Immature natural killer cell (primary cell): Measurements from ENCODE around the gene UBE2E2. TPM values are rescaled to one million over a fixed set of nuclear protein-coding genes. Genes with fewer than 3 reads are reported as not detected.

ENCODE experiments used
- DNase-seq, 3 donors: peaks; one replicate each; pipeline ENCODE4 v3.0.0; 2022; ENCODE audit warnings: mixed read lengths in 1 of 3
- H3K27ac Mint-ChIP-seq, 6 donors: one replicate each; pipeline ENCODE4 v1.8.0; 2020; ENCODE audit warnings: mixed read lengths in 6 of 6, mild to moderate bottlenecking in 5 of 6, inconsistent platforms in 4 of 6, moderate library complexity in 3 of 6
- H3K27me3 Mint-ChIP-seq, 3 donors: one replicate each; pipeline ENCODE4 v1.8.0; 2020 to 2021; ENCODE audit warnings: low read depth in 3 of 3, mild to moderate bottlenecking in 3 of 3, mixed read lengths in 3 of 3, moderate library complexity in 3 of 3, inconsistent platforms in 1 of 3
- H3K36me3 Mint-ChIP-seq, 3 donors: one replicate each; pipeline ENCODE4 v1.8.0; 2020; ENCODE audit warnings: mixed read lengths in 3 of 3, inconsistent platforms in 2 of 3, mild to moderate bottlenecking in 2 of 3
- H3K4me1 Mint-ChIP-seq, 2 donors: one replicate each; pipeline ENCODE4 v1.8.0; 2020; ENCODE audit warnings: inconsistent platforms in 2 of 2, mild to moderate bottlenecking in 2 of 2, mixed read lengths in 2 of 2, moderate library complexity in 1 of 2
- H3K4me3 Mint-ChIP-seq, 5 donors: one replicate each; pipeline ENCODE4 v1.8.0; 2020; ENCODE audit warnings: mild to moderate bottlenecking in 5 of 5, mixed read lengths in 5 of 5, inconsistent platforms in 3 of 5, moderate library complexity in 3 of 5
- H3K9me3 Mint-ChIP-seq, 6 donors: one replicate each; pipeline ENCODE4 v1.8.0; 2020; ENCODE audit warnings: mild to moderate bottlenecking in 6 of 6, mixed read lengths in 6 of 6, inconsistent platforms in 4 of 6, moderate library complexity in 3 of 6
- polyA plus RNA-seq, 3 donors: library from polyadenylated mRNA; unstranded; fragments of 300-500 nt; fragmentation: Illumina TruSeq; gene quantifications; one replicate each; pipeline ENCODE4 v1.2.3, GENCODE V29; 2021

UBE2E2 gene
- polyA plus RNA-seq, 3 donors from 2014 or later = 1.8 to 12.9 (median 5.0) TPM

DNA sequence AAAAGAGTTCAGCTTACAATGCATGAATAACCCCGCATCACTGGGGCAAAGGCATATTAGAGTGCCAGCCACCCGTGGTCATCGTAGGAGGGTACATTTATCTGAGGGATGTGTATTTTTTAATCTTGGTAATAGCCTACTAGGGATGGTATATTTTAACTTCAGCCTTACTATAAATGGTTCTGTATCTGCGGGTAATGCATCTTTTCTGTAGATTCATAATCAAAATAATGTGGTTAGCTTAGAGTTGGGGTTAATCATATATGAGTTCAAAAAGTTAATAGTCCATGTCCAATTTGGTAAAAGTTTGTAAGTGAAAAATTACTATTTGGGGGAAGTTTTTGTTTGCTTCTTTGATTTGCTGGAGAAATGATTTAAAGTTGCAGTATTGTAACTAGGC lies 339.0 kb downstream of the UBE2E2 start:
- DNase-seq = no peak
- H3K27me3 Mint-ChIP-seq = peaks cover 0 to 9% (median 0%) of the 10 kb centered on the region in 3 donors
- H3K36me3 Mint-ChIP-seq = no peaks in the 10 kb centered on the region
- H3K9me3 Mint-ChIP-seq = no peaks in the 10 kb centered on the region
- H3K4me3 Mint-ChIP-seq = no peak overlapping the region
- no peaks in the 10 kb centered on the region for H3K4me1 Mint-ChIP-seq
- H3K27ac Mint-ChIP-seq = no peak overlapping the region

DNA sequence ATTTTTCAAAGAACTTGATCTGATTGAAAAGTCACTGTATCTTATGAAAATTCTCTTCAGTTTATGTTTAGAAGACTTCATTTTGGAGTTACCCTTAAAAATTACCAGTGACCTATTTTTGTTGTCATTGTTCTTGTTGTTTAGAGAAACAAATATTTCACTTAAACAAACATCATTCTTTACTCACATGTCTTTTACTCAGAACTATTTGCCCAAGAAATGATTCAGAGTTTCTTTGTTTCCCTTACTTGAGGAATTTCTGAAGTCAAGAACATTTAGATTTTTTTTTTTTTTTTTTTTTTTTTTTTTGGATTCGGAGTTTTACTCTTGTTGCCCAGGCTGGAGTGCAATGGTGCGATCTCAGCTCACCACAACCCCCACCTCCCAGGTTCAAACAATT lies 343.1 kb downstream of the UBE2E2 start:
- Mint-ChIP-seq H3K4me3 (no peak overlapping the region), H3K27me3 (peaks cover 0 to 5% (median 0%) of the 10 kb centered on the region in 3 donors), H3K4me1 (no peaks in the 10 kb centered on the region), H3K27ac (no peak overlapping the region), H3K9me3 (no peaks in the 10 kb centered on the region), H3K36me3 (no peaks in the 10 kb centered on the region)
- DNase-seq = no peak

- DNase-seq = no peak
- H3K4me3 Mint-ChIP-seq = no peak overlapping the region
- H3K9me3 Mint-ChIP-seq = peaks cover 0 to 3% (median 0%) of the 10 kb centered on the region in 6 donors
- H3K27me3 Mint-ChIP-seq = peaks cover 2% of the 10 kb centered on the region in 3 donors
- no peaks in the 10 kb centered on the region for H3K4me1 Mint-ChIP-seq
- no peaks in the 10 kb centered on the region for H3K36me3 Mint-ChIP-seq
- no peak overlapping the region for H3K27ac Mint-ChIP-seq
These were observed 345.0 kb downstream of the UBE2E2 start for GRCh38 chr3:23547905-23548650.

DNA sequence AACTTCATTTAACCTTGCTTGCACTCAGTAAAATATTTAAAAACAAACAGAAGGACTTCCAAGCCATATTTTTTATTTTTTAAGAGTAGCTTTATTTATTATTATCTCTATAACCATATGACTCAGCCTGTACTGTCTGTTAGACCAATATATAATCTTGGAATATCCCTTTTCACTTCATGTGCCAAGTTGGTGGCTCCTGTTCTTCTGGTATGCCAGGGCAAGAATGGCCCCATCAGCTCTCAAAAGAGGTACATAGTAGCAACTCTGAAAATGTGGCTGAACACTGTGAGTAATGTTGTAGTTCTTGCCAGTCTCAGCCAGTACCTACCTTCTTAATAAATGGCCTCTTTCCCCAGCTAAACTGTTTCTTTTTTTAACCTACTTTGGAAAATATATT lies 345.6 kb downstream of the UBE2E2 start:
- H3K4me3 Mint-ChIP-seq = no peak overlapping the region
- H3K27ac Mint-ChIP-seq = no peak overlapping the region
- H3K36me3 Mint-ChIP-seq = no peaks in the 10 kb centered on the region
- H3K9me3 Mint-ChIP-seq = peaks cover 0 to 3% (median 0%) of the 10 kb centered on the region in 6 donors
- no peak for DNase-seq
- peaks cover 0 to 2% (median 2%) of the 10 kb centered on the region in 3 donors for H3K27me3 Mint-ChIP-seq
- no peaks in the 10 kb centered on the region for H3K4me1 Mint-ChIP-seq

DNA sequence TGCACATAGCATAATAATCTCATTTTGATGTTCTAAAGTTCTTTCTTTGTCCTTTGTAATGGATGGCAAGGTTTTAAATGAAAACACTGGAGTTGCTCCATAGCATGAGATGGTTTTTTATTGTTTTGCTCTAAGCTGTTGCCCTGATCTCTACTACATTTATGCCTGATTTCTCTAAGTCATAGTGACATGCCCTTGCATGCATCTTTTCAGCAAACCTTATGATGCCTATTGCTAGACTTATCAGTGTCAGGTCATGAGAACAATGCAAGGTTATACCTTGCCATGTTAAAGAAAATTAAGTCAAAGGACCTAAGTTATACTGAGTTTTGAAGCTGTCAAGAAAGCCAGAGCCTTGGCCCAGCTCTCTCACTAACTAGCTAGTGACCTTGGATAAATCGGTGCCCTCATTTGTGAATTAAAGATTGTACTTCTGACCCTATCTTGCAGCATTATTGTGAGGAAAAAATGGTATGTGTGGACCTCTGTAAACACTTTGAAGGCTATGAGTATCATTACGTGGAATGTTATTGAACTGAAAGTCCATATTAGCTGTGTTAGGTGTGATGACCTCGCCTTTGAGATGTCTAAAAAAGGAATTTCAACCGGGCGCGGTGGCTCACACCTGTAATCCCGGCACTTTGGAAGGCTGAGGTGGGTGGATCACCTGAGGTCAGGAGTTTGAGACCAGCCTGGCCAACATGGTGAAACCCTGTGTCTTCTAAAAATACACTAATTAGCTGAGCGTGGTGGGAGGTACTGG lies 346.2 kb downstream of the UBE2E2 start:
- Mint-ChIP-seq H3K4me3 (no peak overlapping the region), H3K27me3 (peaks cover 0 to 5% (median 2%) of the 10 kb centered on the region in 3 donors), H3K4me1 (no peaks in the 10 kb centered on the region), H3K27ac (no peak overlapping the region), H3K9me3 (peaks cover 0 to 3% (median 0%) of the 10 kb centered on the region in 6 donors), H3K36me3 (no peaks in the 10 kb centered on the region)
- no peak for DNase-seq

GRCh38 chr3:23550402-23550801 lies 347.3 kb downstream of the UBE2E2 start:
- Mint-ChIP-seq H3K36me3 (no peaks in the 10 kb centered on the region), H3K4me1 (no peaks in the 10 kb centered on the region), H3K27me3 (peaks cover 0 to 7% (median 2%) of the 10 kb centered on the region in 3 donors), H3K4me3 (no peak overlapping the region), H3K27ac (no peak overlapping the region), H3K9me3 (peaks cover 0 to 3% (median 0%) of the 10 kb centered on the region in 6 donors)
- no peak for DNase-seq

DNA sequence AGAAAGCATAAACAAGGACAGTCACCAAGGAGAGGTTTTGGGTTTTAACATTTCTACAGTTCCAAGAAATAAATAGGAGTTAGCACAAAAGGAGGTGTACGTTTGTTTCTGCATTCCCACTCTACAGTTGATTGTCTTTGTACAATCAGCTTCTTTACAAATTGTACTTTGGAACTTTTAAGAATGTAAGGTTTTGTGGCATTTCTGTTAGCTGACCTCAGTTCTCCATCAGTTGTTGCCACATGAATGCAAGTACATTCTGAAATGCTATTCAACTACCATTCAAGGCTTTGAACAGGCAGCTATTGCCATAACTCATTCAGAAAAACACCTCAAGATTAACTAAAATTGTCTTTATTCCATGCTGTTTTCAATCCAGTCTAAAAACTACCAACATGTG lies 349.4 kb downstream of the UBE2E2 start:
- Mint-ChIP-seq H3K4me1 (no peaks in the 10 kb centered on the region), H3K36me3 (no peaks in the 10 kb centered on the region), H3K9me3 (peaks cover 0 to 3% (median 0%) of the 10 kb centered on the region in 6 donors), H3K4me3 (no peak overlapping the region), H3K27me3 (peaks cover 2 to 7% (median 2%) of the 10 kb centered on the region in 3 donors), H3K27ac (no peak overlapping the region)
- DNase-seq = no peak

- Mint-ChIP-seq H3K4me3 (no peak overlapping the region), H3K27ac (no peak overlapping the region), H3K27me3 (peaks cover 2 to 7% (median 2%) of the 10 kb centered on the region in 3 donors), H3K9me3 (peaks cover 0 to 3% (median 0%) of the 10 kb centered on the region in 6 donors), H3K4me1 (no peaks in the 10 kb centered on the region), H3K36me3 (no peaks in the 10 kb centered on the region)
- DNase-seq = no peak
These were observed 350.2 kb downstream of the UBE2E2 start for GRCh38 chr3:23553353-23553752.

GRCh38 chr3:23565041-23565775 lies 362.1 kb downstream of the UBE2E2 start:
- Mint-ChIP-seq H3K9me3 (no peaks in the 10 kb centered on the region), H3K27me3 (peaks cover 0 to 2% (median 0%) of the 10 kb centered on the region in 3 donors), H3K4me3 (no peak overlapping the region), H3K27ac (no peak overlapping the region), H3K36me3 (no peaks in the 10 kb centered on the region), H3K4me1 (no peaks in the 10 kb centered on the region)
- no peak for DNase-seq

DNA sequence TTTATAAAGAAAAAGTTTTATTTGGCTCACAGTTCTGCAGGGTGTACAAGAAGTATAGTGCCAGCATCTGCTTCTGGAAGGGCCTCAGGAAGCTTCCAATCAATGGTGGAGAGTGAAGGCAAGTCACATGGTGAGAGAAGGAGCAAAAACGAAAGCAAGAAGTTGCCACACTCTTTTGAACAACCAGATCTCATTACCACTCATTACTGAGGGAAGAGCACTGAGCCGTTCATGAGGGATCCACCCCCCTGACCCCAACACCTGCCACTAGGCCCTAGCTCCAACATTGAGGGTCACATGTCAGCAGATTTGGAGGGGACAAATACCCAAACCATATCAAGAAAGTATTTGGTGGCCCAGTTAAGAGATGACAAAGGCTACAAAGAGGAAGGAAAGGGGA lies 363.4 kb downstream of the UBE2E2 start:
- H3K9me3 Mint-ChIP-seq = no peaks in the 10 kb centered on the region
- H3K27me3 Mint-ChIP-seq = peaks cover 0 to 4% (median 0%) of the 10 kb centered on the region in 3 donors
- H3K36me3 Mint-ChIP-seq = no peaks in the 10 kb centered on the region
- no peak for DNase-seq
- H3K4me1 Mint-ChIP-seq = no peaks in the 10 kb centered on the region
- no peak overlapping the region for H3K4me3 Mint-ChIP-seq
- H3K27ac Mint-ChIP-seq = no peak overlapping the region

- no peaks in the 10 kb centered on the region for H3K36me3 Mint-ChIP-seq
- DNase-seq = no peak
- H3K27ac Mint-ChIP-seq = no peak overlapping the region
- H3K4me3 Mint-ChIP-seq = no peak overlapping the region
- H3K4me1 Mint-ChIP-seq = no peaks in the 10 kb centered on the region
- H3K27me3 Mint-ChIP-seq = peaks cover 0 to 10% (median 3%) of the 10 kb centered on the region in 3 donors
- H3K9me3 Mint-ChIP-seq = peaks cover 0 to 5% (median 0%) of the 10 kb centered on the region in 6 donors
These were observed 364.8 kb downstream of the UBE2E2 start for GRCh38 chr3:23567917-23568316.

DNA sequence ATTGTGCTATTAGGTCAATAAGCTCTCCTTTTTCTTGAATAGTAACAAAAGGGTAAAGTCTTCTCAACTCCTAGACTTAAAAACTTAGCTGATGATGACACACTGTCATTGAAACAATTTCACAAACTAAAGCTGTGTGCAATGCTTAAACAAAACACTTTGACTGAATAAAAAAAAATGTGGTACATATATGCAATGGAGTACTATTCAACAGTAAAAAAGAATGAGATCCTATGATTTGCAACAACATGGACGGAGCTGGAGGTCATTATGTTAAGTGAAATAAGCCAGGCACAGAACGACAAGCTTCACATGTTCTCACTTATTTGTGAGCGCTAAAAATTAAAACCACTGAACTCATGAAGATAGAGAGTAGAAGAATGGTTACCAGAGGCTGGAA lies 370.7 kb downstream of the UBE2E2 start:
- H3K4me3 Mint-ChIP-seq = no peak overlapping the region
- no peak overlapping the region for H3K27ac Mint-ChIP-seq
- H3K27me3 Mint-ChIP-seq = peaks cover 0 to 8% (median 3%) of the 10 kb centered on the region in 3 donors
- H3K9me3 Mint-ChIP-seq = peaks cover 0 to 5% (median 0%) of the 10 kb centered on the region in 6 donors
- no peak for DNase-seq
- H3K4me1 Mint-ChIP-seq = no peaks in the 10 kb centered on the region
- H3K36me3 Mint-ChIP-seq = no peaks in the 10 kb centered on the region

- Mint-ChIP-seq H3K27ac (no peak overlapping the region), H3K4me1 (no peaks in the 10 kb centered on the region), H3K9me3 (peaks cover 0 to 5% (median 0%) of the 10 kb centered on the region in 6 donors), H3K27me3 (peaks cover 0 to 8% (median 3%) of the 10 kb centered on the region in 3 donors), H3K36me3 (no peaks in the 10 kb centered on the region), H3K4me3 (no peak overlapping the region)
- DNase-seq = no peak
These were observed 371.7 kb downstream of the UBE2E2 start for GRCh38 chr3:23574822-23575315.
